ENCODE results near the gene PTPRO.

PTPRO gene

DNA sequence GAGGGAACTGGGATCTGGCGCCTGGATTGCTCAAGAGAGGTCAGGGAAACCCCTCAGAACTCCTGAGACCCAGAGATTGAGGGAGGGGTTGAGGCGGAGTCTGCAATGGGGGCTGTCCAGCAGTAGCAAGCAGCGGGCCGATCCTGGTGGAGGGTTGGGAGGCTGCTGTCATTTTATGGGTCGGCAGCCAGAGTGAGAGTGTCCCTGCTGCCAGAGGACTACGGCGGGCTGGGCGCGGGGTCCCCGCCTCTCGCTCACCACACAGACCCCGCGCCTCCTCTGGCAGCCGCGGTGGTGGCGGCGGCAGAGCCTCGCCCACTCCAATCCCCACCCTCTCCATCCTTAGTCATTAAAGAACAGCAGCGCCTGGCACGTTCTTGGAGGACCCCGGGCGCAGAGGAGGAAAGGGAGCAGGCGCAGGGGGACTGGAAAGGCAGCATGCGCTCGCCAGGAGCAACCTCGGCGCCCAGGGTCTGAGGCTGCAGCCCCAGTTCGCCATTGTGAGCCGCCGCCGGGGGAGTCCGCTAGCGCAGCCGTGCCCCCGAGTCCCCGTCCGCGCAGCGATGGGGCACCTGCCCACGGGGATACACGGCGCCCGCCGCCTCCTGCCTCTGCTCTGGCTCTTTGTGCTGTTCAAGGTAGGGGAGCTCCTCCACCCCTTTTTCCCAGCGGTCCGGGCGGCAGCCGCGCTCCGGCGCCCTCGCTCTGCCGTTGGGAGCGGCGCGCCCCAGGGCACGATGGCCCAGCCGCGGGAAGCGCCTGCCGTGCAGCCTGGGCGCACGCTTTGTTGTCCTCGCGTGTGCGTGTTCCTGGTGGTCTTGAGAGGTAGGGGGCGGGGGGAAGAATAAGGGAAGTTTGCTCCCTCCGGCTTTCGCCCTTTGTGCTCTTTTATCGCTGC lies at the start of gene PTPRO:
PTPRO (plus strand) TSS at position 345 of the 898 bp plus-strand sequence.
- peak; percentile 3 for DNase-seq (ENCODE audit: low read depth)
- TF ChIP-seq, protein P1, sequence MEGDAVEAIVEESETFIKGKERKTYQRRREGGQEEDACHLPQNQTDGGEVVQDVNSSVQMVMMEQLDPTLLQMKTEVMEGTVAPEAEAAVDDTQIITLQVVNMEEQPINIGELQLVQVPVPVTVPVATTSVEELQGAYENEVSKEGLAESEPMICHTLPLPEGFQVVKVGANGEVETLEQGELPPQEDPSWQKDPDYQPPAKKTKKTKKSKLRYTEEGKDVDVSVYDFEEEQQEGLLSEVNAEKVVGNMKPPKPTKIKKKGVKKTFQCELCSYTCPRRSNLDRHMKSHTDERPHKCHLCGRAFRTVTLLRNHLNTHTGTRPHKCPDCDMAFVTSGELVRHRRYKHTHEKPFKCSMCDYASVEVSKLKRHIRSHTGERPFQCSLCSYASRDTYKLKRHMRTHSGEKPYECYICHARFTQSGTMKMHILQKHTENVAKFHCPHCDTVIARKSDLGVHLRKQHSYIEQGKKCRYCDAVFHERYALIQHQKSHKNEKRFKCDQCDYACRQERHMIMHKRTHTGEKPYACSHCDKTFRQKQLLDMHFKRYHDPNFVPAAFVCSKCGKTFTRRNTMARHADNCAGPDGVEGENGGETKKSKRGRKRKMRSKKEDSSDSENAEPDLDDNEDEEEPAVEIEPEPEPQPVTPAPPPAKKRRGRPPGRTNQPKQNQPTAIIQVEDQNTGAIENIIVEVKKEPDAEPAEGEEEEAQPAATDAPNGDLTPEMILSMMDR (conservative IDR thresholded peaks at IDR 0.05; ENCODE audit: low read depth, low read length), result no peak
- H3K4me3 ChIP-seq (ENCODE audit: low read depth, low read length), result peak within 1 kb of the TSS; percentile 26

DNA sequence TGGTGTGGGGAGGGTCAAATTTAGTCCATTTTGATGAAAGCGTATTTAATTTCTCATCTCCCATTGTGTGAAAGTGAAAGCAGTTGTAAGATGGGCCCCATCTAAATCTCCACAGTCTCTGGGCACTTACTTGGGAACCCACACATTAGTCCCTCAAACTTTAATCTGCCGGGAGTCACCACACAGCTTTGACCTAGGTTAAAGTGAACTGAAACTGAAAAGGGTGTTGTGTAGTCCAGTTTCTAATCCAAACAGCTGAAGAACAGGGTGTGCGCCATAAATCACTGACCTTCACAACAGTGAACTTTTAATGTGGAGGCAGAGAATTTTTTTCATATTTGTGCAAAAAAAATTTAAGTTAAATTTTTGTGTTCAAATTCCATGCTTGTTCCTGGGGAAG lies 48.4 kb upstream of the PTPRO start:
- H3K4me3 ChIP-seq (ENCODE audit: low read depth, low read length), result no peak overlapping the region
- TF ChIP-seq, protein P1 (conservative IDR thresholded peaks at IDR 0.05; ENCODE audit: low read depth, low read length), result no peak
- DNase-seq (ENCODE audit: low read depth), result no peak

DNA sequence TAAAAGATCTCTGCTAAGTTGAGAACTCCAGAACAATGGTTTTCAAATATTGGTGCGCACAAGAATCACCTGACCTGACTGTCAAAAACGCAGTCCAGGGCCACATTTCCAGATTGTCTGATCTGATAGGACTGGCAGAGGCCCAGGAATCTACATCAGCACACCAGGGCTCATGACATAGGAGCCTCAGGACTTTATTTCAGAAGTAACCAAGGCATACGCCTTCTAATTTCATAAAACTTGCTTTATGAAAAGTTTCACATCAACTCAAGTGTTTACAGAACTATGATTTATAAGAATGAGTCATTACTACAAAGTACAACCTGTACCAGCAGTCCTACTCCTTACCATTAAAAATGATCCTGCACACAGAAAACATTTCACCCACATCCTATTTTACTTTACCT lies 47.7 kb upstream of the PTPRO start:
- TF ChIP-seq, protein P1 (conservative IDR thresholded peaks at IDR 0.05; ENCODE audit: low read depth, low read length), result no peak
- DNase-seq (ENCODE audit: low read depth), result peak; percentile 65
- no peak overlapping the region for H3K4me3 ChIP-seq (ENCODE audit: low read depth, low read length)

DNA sequence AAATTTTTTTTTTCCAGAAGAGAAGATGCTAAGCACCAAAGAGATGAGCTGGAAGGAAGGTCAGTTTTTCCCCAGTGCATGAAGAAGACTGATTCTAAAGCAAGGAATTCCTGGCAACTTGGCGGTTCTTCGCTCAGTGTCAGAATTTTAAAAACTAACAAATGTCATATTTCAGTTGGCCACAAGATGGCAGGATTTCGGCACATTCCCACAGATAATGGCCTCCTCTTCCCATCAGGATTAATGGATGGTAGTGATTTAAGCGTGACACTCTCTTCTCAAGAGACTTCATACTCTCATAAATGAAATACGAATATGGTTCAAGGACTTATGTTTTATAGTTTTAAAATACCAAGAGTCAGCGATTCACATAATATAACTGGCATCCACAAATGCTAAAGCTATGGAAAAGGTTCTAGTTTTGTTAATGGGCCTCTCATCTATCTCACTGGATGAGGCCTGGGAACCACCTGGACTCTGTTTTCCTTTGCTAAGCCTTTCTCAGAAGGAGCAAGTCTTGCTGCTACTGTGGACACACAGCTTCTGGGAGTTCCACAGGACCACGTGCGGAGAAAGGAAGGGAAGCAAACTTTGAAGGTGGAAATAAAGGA lies 46.1 kb upstream of the PTPRO start:
- no peak overlapping the region for H3K4me3 ChIP-seq (ENCODE audit: low read depth, low read length)
- DNase-seq (ENCODE audit: low read depth), result peak; percentile 62
- TF ChIP-seq, protein P1 (conservative IDR thresholded peaks at IDR 0.05; ENCODE audit: low read depth, low read length), result peak; percentile 77

DNA sequence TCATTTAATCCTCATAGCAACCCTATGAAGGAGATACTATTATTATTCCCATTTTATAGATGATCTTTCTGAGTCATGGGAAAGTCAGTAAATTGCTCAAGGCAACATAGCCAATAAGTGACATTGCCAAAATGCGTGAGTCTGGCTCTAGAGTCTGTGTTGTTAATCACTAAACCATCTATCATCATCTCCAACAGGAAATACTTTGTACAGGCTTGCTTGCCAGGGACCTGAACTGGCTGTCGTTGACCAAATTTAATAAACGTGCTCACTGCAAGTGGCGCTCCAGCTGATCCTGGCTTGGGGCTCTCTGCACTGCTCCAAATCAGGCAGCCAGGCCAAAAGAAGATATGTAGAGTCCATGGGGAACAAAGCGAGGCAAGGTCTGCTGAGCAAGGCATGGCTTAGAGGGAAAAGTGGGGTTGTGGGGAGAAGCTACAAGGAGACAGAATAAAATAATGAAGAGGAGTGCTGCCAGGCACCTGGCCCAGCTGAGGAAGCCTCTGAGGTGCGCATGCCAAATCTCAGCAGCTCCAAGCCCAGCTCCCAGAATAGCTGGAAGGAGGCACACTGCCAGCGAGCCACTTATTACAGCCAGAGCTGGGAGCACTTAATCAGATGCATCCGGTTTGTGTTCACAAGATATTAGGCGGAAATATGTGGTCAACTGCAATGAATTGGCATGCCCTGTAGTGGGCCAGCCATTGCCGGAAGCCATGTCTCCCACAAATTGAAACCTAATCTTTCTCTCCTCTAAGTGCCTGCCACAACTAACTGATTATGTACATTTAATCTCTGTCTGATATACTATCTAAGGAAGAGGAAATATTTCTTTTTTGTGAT lies 43.3 kb upstream of the PTPRO start:
- H3K4me3 ChIP-seq (ENCODE audit: low read depth, low read length), result no peak overlapping the region
- peak; percentile 34 for DNase-seq (ENCODE audit: low read depth)
- TF ChIP-seq, protein P1 (conservative IDR thresholded peaks at IDR 0.05; ENCODE audit: low read depth, low read length), result no peak

DNA sequence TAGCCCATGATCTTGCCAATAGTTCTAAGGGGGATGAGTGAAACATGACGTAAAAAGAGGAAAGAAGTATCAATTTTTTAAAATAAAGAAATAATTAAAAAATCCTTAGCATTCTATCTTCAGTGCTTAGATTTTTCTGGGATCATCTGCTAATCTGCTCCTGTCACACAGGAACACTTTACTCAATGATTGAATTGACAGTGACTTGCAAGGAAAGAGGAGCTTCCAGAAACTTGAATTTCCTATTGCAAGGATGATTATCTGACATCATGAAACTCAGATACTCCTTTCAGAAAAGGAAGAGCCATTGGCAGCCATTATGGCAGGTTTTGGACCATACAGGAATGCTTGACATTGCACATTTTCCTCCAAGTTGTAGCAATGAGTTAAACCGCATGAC lies 41.4 kb upstream of the PTPRO start:
- H3K4me3 ChIP-seq (ENCODE audit: low read depth, low read length), result no peak overlapping the region
- no peak for DNase-seq (ENCODE audit: low read depth)
- TF ChIP-seq, protein P1 (conservative IDR thresholded peaks at IDR 0.05; ENCODE audit: low read depth, low read length), result no peak

All from choroid plexus epithelial cell (primary cell).